Memory B cell (primary cell): ENCODE data around the gene SPTB.

Experiments used
- ATAC-seq: fragments of 150-1000 bp; cut with Tn5 transposase; 2 replicates; pipeline ENCODE4 v1.10.0; 2021; ENCODE audit warnings: low read depth, mild to moderate bottlenecking, moderate library complexity
- DNase-seq, 2 donors: peaks; one replicate each; pipeline ENCODE4 v3.0.0; 2022; ENCODE audit warnings: low spot score in 2 of 2
- H3K27ac Mint-ChIP-seq: one replicate; pipeline ENCODE4 v1.8.0; 2022; ENCODE audit warnings: mild to moderate bottlenecking, moderate library complexity, mixed read lengths
- H3K27me3 Mint-ChIP-seq: one replicate; pipeline ENCODE4 v1.8.0; 2022; ENCODE audit warnings: mixed read lengths
- H3K36me3 Mint-ChIP-seq: one replicate; pipeline ENCODE4 v1.8.0; 2022; ENCODE audit warnings: mild to moderate bottlenecking, mixed read lengths
- H3K4me1 Mint-ChIP-seq: one replicate; pipeline ENCODE4 v1.8.0; 2022; ENCODE audit warnings: mixed read lengths
- H3K4me3 Mint-ChIP-seq: one replicate; pipeline ENCODE4 v1.8.0; 2022; ENCODE audit warnings: mild to moderate bottlenecking, moderate library complexity, mixed read lengths
- H3K9me3 Mint-ChIP-seq: one replicate; pipeline ENCODE4 v1.8.0; 2022; ENCODE audit warnings: mixed read lengths

SPTB gene

GRCh38 chr14:64830961-64831360 is 48.7 kb downstream of the SPTB start:
- ATAC-seq (no peak), DNase-seq (no peak)
- H3K9me3 Mint-ChIP-seq = no peaks in the 10 kb centered on the region
- H3K4me3 Mint-ChIP-seq = no peak overlapping the region
- no peaks in the 10 kb centered on the region for H3K36me3 Mint-ChIP-seq
- no peak overlapping the region for H3K27ac Mint-ChIP-seq
- no peaks in the 10 kb centered on the region for H3K4me1 Mint-ChIP-seq
- H3K27me3 Mint-ChIP-seq = peaks cover 2% of the 10 kb centered on the region

GRCh38 chr14:64828071-64828470 is 51.6 kb downstream of the SPTB start:
- H3K27me3 Mint-ChIP-seq = peaks cover 12% of the 10 kb centered on the region
- H3K4me1 Mint-ChIP-seq = peaks cover 3% of the 10 kb centered on the region
- H3K27ac Mint-ChIP-seq = no peak overlapping the region
- ATAC-seq = no peak
- H3K36me3 Mint-ChIP-seq = no peaks in the 10 kb centered on the region
- no peak overlapping the region for H3K4me3 Mint-ChIP-seq
- H3K9me3 Mint-ChIP-seq = no peaks in the 10 kb centered on the region
- no peak for DNase-seq

- Mint-ChIP-seq H3K36me3 (no peaks in the 10 kb centered on the region), H3K9me3 (no peaks in the 10 kb centered on the region), H3K27me3 (peaks cover 16% of the 10 kb centered on the region), H3K4me3 (no peak overlapping the region), H3K27ac (no peak overlapping the region), H3K4me1 (peaks cover 3% of the 10 kb centered on the region)
- ATAC-seq = no peak
- no peak for DNase-seq
Measured at GRCh38 chr14:64826845-64827244, 52.9 kb downstream of the SPTB start.

- H3K27ac Mint-ChIP-seq = no peak overlapping the region
- no peaks in the 10 kb centered on the region for H3K36me3 Mint-ChIP-seq
- H3K9me3 Mint-ChIP-seq = no peaks in the 10 kb centered on the region
- peaks cover 21% of the 10 kb centered on the region for H3K27me3 Mint-ChIP-seq
- no peak overlapping the region for H3K4me3 Mint-ChIP-seq
- DNase-seq (no peak), ATAC-seq (no peak)
- peaks cover 3% of the 10 kb centered on the region for H3K4me1 Mint-ChIP-seq
Measured at GRCh38 chr14:64826333-64826732, 53.4 kb downstream of the SPTB start.

- ATAC-seq (no peak), DNase-seq (no peak)
- Mint-ChIP-seq H3K27ac (no peak overlapping the region), H3K36me3 (no peaks in the 10 kb centered on the region), H3K27me3 (peaks cover 23% of the 10 kb centered on the region), H3K4me1 (peaks cover 3% of the 10 kb centered on the region), H3K9me3 (no peaks in the 10 kb centered on the region), H3K4me3 (no peak overlapping the region)
Measured at GRCh38 chr14:64825509-64825908, 54.2 kb downstream of the SPTB start.

GRCh38 chr14:64825006-64825405 is 54.7 kb downstream of the SPTB start:
- DNase-seq (no peak), ATAC-seq (no peak)
- Mint-ChIP-seq H3K36me3 (no peaks in the 10 kb centered on the region), H3K4me1 (peaks cover 3% of the 10 kb centered on the region), H3K9me3 (no peaks in the 10 kb centered on the region), H3K4me3 (no peak overlapping the region), H3K27ac (no peak overlapping the region), H3K27me3 (peaks cover 23% of the 10 kb centered on the region)

GRCh38 chr14:64824471-64824870 is 55.2 kb downstream of the SPTB start:
- Mint-ChIP-seq H3K27me3 (peaks cover 23% of the 10 kb centered on the region), H3K4me1 (peaks cover 3% of the 10 kb centered on the region), H3K9me3 (no peaks in the 10 kb centered on the region), H3K4me3 (no peak overlapping the region), H3K27ac (no peak overlapping the region), H3K36me3 (no peaks in the 10 kb centered on the region)
- ATAC-seq (peak; percentile 11), DNase-seq (no peak)

GRCh38 chr14:64823305-64823861 is 56.3 kb downstream of the SPTB start:
- ATAC-seq = peak; percentile 89
- H3K27ac Mint-ChIP-seq = no peak overlapping the region
- H3K4me3 Mint-ChIP-seq = peak overlapping the region; percentile 35

GRCh38 chr14:64821651-64822050 is 58.1 kb downstream of the SPTB start:
- DNase-seq (no peak), ATAC-seq (no peak)
- H3K27ac Mint-ChIP-seq = no peak overlapping the region
- peaks cover 3% of the 10 kb centered on the region for H3K4me1 Mint-ChIP-seq
- H3K9me3 Mint-ChIP-seq = no peaks in the 10 kb centered on the region
- no peak overlapping the region for H3K4me3 Mint-ChIP-seq
- no peaks in the 10 kb centered on the region for H3K36me3 Mint-ChIP-seq
- peaks cover 24% of the 10 kb centered on the region for H3K27me3 Mint-ChIP-seq

More at GRCh38 chr14:64823305-64823861, 56.3 kb downstream of the SPTB start:
- DNase-seq = peak; percentile 46 to 47
- no peaks in the 10 kb centered on the region for H3K9me3 Mint-ChIP-seq
- H3K4me1 Mint-ChIP-seq = peaks cover 3% of the 10 kb centered on the region
- H3K27me3 Mint-ChIP-seq = peaks cover 25% of the 10 kb centered on the region
- H3K36me3 Mint-ChIP-seq = no peaks in the 10 kb centered on the region

GRCh38 chr14:64818151-64818550 is 61.6 kb downstream of the SPTB start:
- ATAC-seq = no peak
- no peaks in the 10 kb centered on the region for H3K4me1 Mint-ChIP-seq
- H3K9me3 Mint-ChIP-seq = no peaks in the 10 kb centered on the region
- no peak for DNase-seq
- H3K27ac Mint-ChIP-seq = no peak overlapping the region
- H3K4me3 Mint-ChIP-seq = no peak overlapping the region
- H3K27me3 Mint-ChIP-seq = peaks cover 22% of the 10 kb centered on the region
- no peaks in the 10 kb centered on the region for H3K36me3 Mint-ChIP-seq

- no peaks in the 10 kb centered on the region for H3K36me3 Mint-ChIP-seq
- DNase-seq (no peak), ATAC-seq (no peak)
- peaks cover 20% of the 10 kb centered on the region for H3K27me3 Mint-ChIP-seq
- peaks cover under 1% of the 10 kb centered on the region for H3K4me1 Mint-ChIP-seq
- no peaks in the 10 kb centered on the region for H3K9me3 Mint-ChIP-seq
- no peak overlapping the region for H3K4me3 Mint-ChIP-seq
- H3K27ac Mint-ChIP-seq = no peak overlapping the region
Measured at GRCh38 chr14:64817631-64818030, 62.1 kb downstream of the SPTB start.

- Mint-ChIP-seq H3K9me3 (no peaks in the 10 kb centered on the region), H3K36me3 (no peaks in the 10 kb centered on the region), H3K4me3 (no peak overlapping the region), H3K4me1 (peaks cover 3% of the 10 kb centered on the region), H3K27me3 (peaks cover 12% of the 10 kb centered on the region), H3K27ac (no peak overlapping the region)
- no peak for ATAC-seq
- DNase-seq = no peak
Measured at GRCh38 chr14:64816221-64816783, 63.4 kb downstream of the SPTB start.

- H3K9me3 Mint-ChIP-seq = no peaks in the 10 kb centered on the region
- DNase-seq (no peak), ATAC-seq (no peak)
- peaks cover 3% of the 10 kb centered on the region for H3K4me1 Mint-ChIP-seq
- H3K27ac Mint-ChIP-seq = peak overlapping the region; percentile 60
- H3K27me3 Mint-ChIP-seq = peaks cover 11% of the 10 kb centered on the region
- H3K36me3 Mint-ChIP-seq = no peaks in the 10 kb centered on the region
- no peak overlapping the region for H3K4me3 Mint-ChIP-seq
Measured at GRCh38 chr14:64815257-64815656, 64.5 kb downstream of the SPTB start.

- H3K27ac Mint-ChIP-seq = peak overlapping the region; percentile 7
- peak; percentile 99 for ATAC-seq
- peak; percentile 40 to 58 for DNase-seq
- H3K4me1 Mint-ChIP-seq = peaks cover 3% of the 10 kb centered on the region
- no peak overlapping the region for H3K4me3 Mint-ChIP-seq
- H3K27me3 Mint-ChIP-seq = peaks cover 15% of the 10 kb centered on the region
- H3K36me3 Mint-ChIP-seq = no peaks in the 10 kb centered on the region
- H3K9me3 Mint-ChIP-seq = no peaks in the 10 kb centered on the region
Measured at GRCh38 chr14:64812412-64812811, 67.3 kb downstream of the SPTB start.

- Mint-ChIP-seq H3K4me3 (no peak overlapping the region), H3K4me1 (peaks cover 3% of the 10 kb centered on the region), H3K36me3 (no peaks in the 10 kb centered on the region), H3K9me3 (no peaks in the 10 kb centered on the region), H3K27ac (peak overlapping the region; percentile 28), H3K27me3 (peaks cover 15% of the 10 kb centered on the region)
- DNase-seq = no peak
- no peak for ATAC-seq
Measured at GRCh38 chr14:64811676-64812075, 68.0 kb downstream of the SPTB start.
